H1 (cell line): Measurements from ENCODE around the gene FOXG1. TPM values are rescaled to one million over a fixed set of nuclear protein-coding genes. Genes with fewer than 3 reads are reported as not detected.
A peak's percentile ranks its signal among the peaks of the same experiment; 100 is the strongest.

Experiments
- CTCF ChIA-PET: fragments of 300-600 bp; sonication (Branson Sonifier 250); formaldehyde crosslinking; loops from one replicate; lab custom pipeline; 2021; ENCODE audit not compliant: partially characterized antibody; lab: Charles Lee
- POLR2A ChIA-PET: fragments of 300-600 bp; sonication (Branson Sonifier 250); formaldehyde crosslinking; loops from one replicate; lab custom pipeline; 2021; ENCODE audit warnings: inconsistent platforms; ENCODE audit not compliant: partially characterized antibody; lab: Charles Lee
- DNase-seq, 2 experiments: peaks; one replicate each; pipeline versions ENCODE4 v3.0.0 to v3.0.0-alpha.2; 2010 to 2022; ENCODE audit warnings: low spot score in 2 of 2, low read depth in 1 of 2, mixed read lengths in 1 of 2
- FAIRE-seq: peaks from 2 replicates; lab custom pipeline; 2011; peaks lifted over from hg19 to GRCh38; lab: Jason Lieb, UNC
- H2AFZ ChIP-seq: 2 replicates; pipeline ENCODE4 v1.8.1; 2012; ENCODE audit warnings: low read length, inconsistent platforms
- H2AK5ac ChIP-seq: 2 replicates; pipeline ENCODE4 v1.6.1; 2013; ENCODE audit warnings: low read depth, low read length
- H2BK120ac ChIP-seq: replicated peaks from 2 replicates; pipeline ENCODE3; 2013; ENCODE audit warnings: low read depth, low read length, inconsistent platforms
- H2BK12ac ChIP-seq: 2 replicates; pipeline ENCODE4 v1.6.1; 2013; ENCODE audit warnings: low read depth, low read length
- H2BK15ac ChIP-seq: 2 replicates; pipeline ENCODE4 v1.6.1; 2013; ENCODE audit warnings: low read length
- H2BK20ac ChIP-seq: 2 replicates; pipeline ENCODE4 v1.6.1; 2013; ENCODE audit warnings: low read length
- H2BK5ac ChIP-seq: 2 replicates; pipeline ENCODE4 v1.6.1; 2013; ENCODE audit warnings: low read depth, low read length
- H3K14ac ChIP-seq: 2 replicates; pipeline ENCODE4 v1.6.1; 2013; ENCODE audit warnings: inconsistent platforms; ENCODE audit not compliant: insufficient read length
- H3K18ac ChIP-seq: 2 replicates; pipeline ENCODE4 v1.6.1; 2013; ENCODE audit warnings: low read length; ENCODE audit errors: extremely low read depth
- H3K23ac ChIP-seq: 2 replicates; pipeline ENCODE4 v1.6.1; 2013; ENCODE audit warnings: inconsistent platforms; ENCODE audit not compliant: insufficient read length
- H3K23me2 ChIP-seq: 2 replicates; pipeline ENCODE4 v1.6.1; 2013; ENCODE audit warnings: low read depth, low read length
- H3K27ac ChIP-seq: 2 replicates; pipeline ENCODE4 v1.6.1; 2011; ENCODE audit warnings: low read depth, low read length, inconsistent platforms
- H3K27me3 ChIP-seq, 4 experiments: replicated peaks in 1 of 4; 1 replicate in 1 of 4; 2 replicates in 3 of 4; pipeline versions ENCODE4 v1.6.1 to v1.8.1; 2011 to 2013; ENCODE audit warnings: low read length in 3 of 4, mild to moderate bottlenecking in 3 of 4, inconsistent platforms in 2 of 4, mixed read lengths in 2 of 4, moderate library complexity in 1 of 4; ENCODE audit not compliant: control insufficient read depth in 3 of 4, insufficient read depth in 3 of 4; ENCODE audit errors: extremely low read depth in 1 of 4
- H3K36me3 ChIP-seq, 4 experiments: 2 replicates each; pipeline versions ENCODE4 v1.6.1 to v1.8.1; 2011 to 2013; ENCODE audit warnings: mild to moderate bottlenecking in 4 of 4, low read length in 3 of 4, moderate library complexity in 2 of 4, control low read depth in 1 of 4, inconsistent platforms in 1 of 4; ENCODE audit not compliant: insufficient read depth in 4 of 4, control insufficient read depth in 2 of 4
- H3K4ac ChIP-seq: replicated peaks from 2 replicates; pipeline ENCODE3; 2013; ENCODE audit warnings: low read length, low read depth, mixed read lengths, inconsistent platforms; ENCODE audit not compliant: insufficient read length
- H3K4me1 ChIP-seq, 4 experiments: replicated peaks in 1 of 4; 1 replicate in 1 of 4; 2 replicates in 3 of 4; pipeline versions ENCODE4 v1.6.1 to v1.8.1; 2011 to 2013; ENCODE audit warnings: low read length in 3 of 4, inconsistent platforms in 2 of 4, mixed read lengths in 1 of 4; ENCODE audit not compliant: insufficient read depth in 4 of 4, control insufficient read depth in 3 of 4
- H3K4me2 ChIP-seq, 2 experiments: 2 replicates each; pipeline versions ENCODE4 v1.6.1 to v1.8.1; 2011 to 2013; ENCODE audit warnings: low read depth in 2 of 2, low read length in 2 of 2, control low read depth in 1 of 2, inconsistent platforms in 1 of 2, mild to moderate bottlenecking in 1 of 2; ENCODE audit not compliant: insufficient read depth in 1 of 2
- H3K4me3 ChIP-seq, 4 experiments: fragments of 200-600, 300-600 bp in 1 of 4; sonication (generic), shearing (Covaris generic), sonication (Bioruptor Twin) in 1 of 4; 2 replicates each; pipeline versions ENCODE4 v1.5.1 to v1.8.1; 2011 to 2016; ENCODE audit warnings: low read length in 4 of 4, low read depth in 3 of 4, control low read depth in 2 of 4, inconsistent platforms in 2 of 4, mild to moderate bottlenecking in 2 of 4, mixed read lengths in 1 of 4, moderate library complexity in 1 of 4; ENCODE audit not compliant: insufficient read depth in 2 of 4; ENCODE audit errors: extremely low read depth in 1 of 4
- H3K56ac ChIP-seq: replicated peaks from 2 replicates; pipeline ENCODE3; 2013; ENCODE audit warnings: low read depth, mild to moderate bottlenecking, mixed read lengths, low read length, inconsistent platforms; ENCODE audit not compliant: insufficient read length
- H3K79me1 ChIP-seq: 2 replicates; pipeline ENCODE4 v1.6.1; 2013; ENCODE audit warnings: low read depth, low read length, control low read depth
- H3K79me2 ChIP-seq, 2 experiments: 2 replicates each; pipeline versions ENCODE4 v1.6.1 to v1.8.1; 2012 to 2013; ENCODE audit warnings: low read length in 2 of 2, mild to moderate bottlenecking in 2 of 2, inconsistent platforms in 1 of 2; ENCODE audit not compliant: insufficient read depth in 2 of 2, control insufficient read depth in 1 of 2
- H3K9ac ChIP-seq, 4 experiments: replicated peaks in 1 of 4; 1 replicate in 1 of 4; 2 replicates in 3 of 4; pipeline versions ENCODE4 v1.6.1 to v1.8.1; 2011 to 2013; ENCODE audit warnings: low read depth in 3 of 4, low read length in 3 of 4, control low read depth in 2 of 4, mild to moderate bottlenecking in 2 of 4, moderate library complexity in 2 of 4, inconsistent platforms in 1 of 4; ENCODE audit errors: extremely low read depth in 1 of 4
- H3K9me3 ChIP-seq, 2 experiments: 2 replicates each; pipeline versions ENCODE4 v1.6.1 to v1.8.1; 2012 to 2013; ENCODE audit warnings: mild to moderate bottlenecking in 2 of 2, moderate library complexity in 2 of 2, control low read depth in 1 of 2, inconsistent platforms in 1 of 2, low read depth in 1 of 2, low read length in 1 of 2, mixed read lengths in 1 of 2; ENCODE audit not compliant: insufficient read depth in 2 of 2
- H4K20me1 ChIP-seq, 2 experiments: replicated peaks in 1 of 2; 2 replicates each; pipeline versions ENCODE3 to v1.8.1; 2011 to 2013; ENCODE audit warnings: inconsistent platforms in 2 of 2, low read length in 2 of 2, mild to moderate bottlenecking in 1 of 2; ENCODE audit not compliant: insufficient read depth in 2 of 2, control insufficient read depth in 1 of 2
- H4K5ac ChIP-seq: 2 replicates; pipeline ENCODE4 v1.6.1; 2013; ENCODE audit warnings: low read length, low read depth, mixed read lengths, inconsistent platforms; ENCODE audit not compliant: insufficient read length
- H4K8ac ChIP-seq: 2 replicates; pipeline ENCODE4 v1.8.0; 2013; ENCODE audit warnings: mild to moderate bottlenecking, moderate library complexity, low read length, inconsistent platforms; ENCODE audit not compliant: insufficient read depth; ENCODE audit errors: extremely low read depth
- H4K91ac ChIP-seq: replicated peaks from 2 replicates; pipeline ENCODE3; 2013; ENCODE audit warnings: low read length, mixed read lengths, inconsistent platforms; ENCODE audit not compliant: insufficient read length
- FOSL1 ChIP-seq: IDR thresholded peaks from 2 replicates; pipeline ENCODE4 v1.6.1; 2011; ENCODE audit warnings: mild to moderate bottlenecking, low read depth, low read length, moderate library complexity; ENCODE audit not compliant: insufficient read depth
- GABPA ChIP-seq: IDR thresholded peaks from 2 replicates; pipeline ENCODE4 v1.6.1; 2011; ENCODE audit warnings: mild to moderate bottlenecking, low read length, moderate library complexity, borderline replicate concordance; ENCODE audit not compliant: insufficient read depth
- JUND ChIP-seq: IDR thresholded peaks from 2 replicates; pipeline ENCODE4 v1.6.1; 2011; ENCODE audit warnings: mild to moderate bottlenecking, improper control_type of control experiment, low read length
- KDM1A ChIP-seq: fragments of 200-600, 300-600 bp; sonication (generic); IDR thresholded peaks from 2 replicates; pipeline ENCODE4 v1.7.1; 2016; ENCODE audit warnings: mild to moderate bottlenecking, low read length, borderline replicate concordance
- NRF1 ChIP-seq: IDR thresholded peaks from 2 replicates; pipeline ENCODE4 v1.6.1; 2011; ENCODE audit warnings: mild to moderate bottlenecking, low read depth, low read length, improper control_type of control experiment
- PHF8 ChIP-seq: fragments of 200-600 bp; sonication (generic); conservative IDR thresholded peaks from 2 replicates; pipeline ENCODE4 v1.7.1; 2012; ENCODE audit warnings: low read depth, mild to moderate bottlenecking, inconsistent platforms, low read length, moderate library complexity
- POLR2A ChIP-seq, 2 experiments: IDR thresholded peaks; 1 replicate in 1 of 2; 2 replicates in 1 of 2; pipeline ENCODE4 v1.6.1; 2011; ENCODE audit warnings: low read depth in 2 of 2, low read length in 2 of 2, mild to moderate bottlenecking in 2 of 2; ENCODE audit errors: control extremely low read depth in 1 of 2
- POLR2AphosphoS5 ChIP-seq: IDR thresholded peaks from 2 replicates; pipeline ENCODE4 v1.6.1; 2011; ENCODE audit warnings: low read depth, low read length
- POU5F1 ChIP-seq: IDR thresholded peaks from 2 replicates; pipeline ENCODE4 v1.6.1; 2011; ENCODE audit warnings: low read depth, mild to moderate bottlenecking, low read length, moderate library complexity
- RXRA ChIP-seq: IDR thresholded peaks from 2 replicates; pipeline ENCODE4 v1.6.1; 2011; ENCODE audit warnings: low read depth, mild to moderate bottlenecking, low read length, moderate library complexity; ENCODE audit not compliant: insufficient read depth
- SAP30 ChIP-seq: fragments of 300-600 bp; sonication (generic); IDR thresholded peaks from 2 replicates; pipeline ENCODE4 v1.7.1; 2012; ENCODE audit warnings: low read length, moderate library complexity, mild to moderate bottlenecking, inconsistent platforms; ENCODE audit not compliant: insufficient read depth, insufficient replicate concordance
- SRF ChIP-seq: IDR thresholded peaks from 2 replicates; pipeline ENCODE4 v1.6.1; 2011; ENCODE audit warnings: mild to moderate bottlenecking, low read depth, low read length, moderate library complexity
- ZNF274 ChIP-seq: IDR thresholded peaks from 2 replicates; pipeline ENCODE4 v1.7.0; 2012; ENCODE audit warnings: low read length, borderline replicate concordance; ENCODE audit errors: extremely low read depth
- whole genome bisulfite sequencing, 2 experiments: shearing (Covaris generic) in 1 of 2; methylation state at CpG; one replicate each; pipeline versions ENCODE4 v1.1.6 to v1.1.7; 2013 to 2015; ENCODE audit warnings: low lambda C conversion rate in 2 of 2, mixed read lengths in 2 of 2, inconsistent platforms in 1 of 2, low coverage in 1 of 2, missing lambda C conversion rate in 1 of 2; ENCODE audit not compliant: insufficient replicate concordance in 2 of 2, insufficient coverage in 1 of 2, insufficient read length in 1 of 2; ENCODE audit errors: extremely low coverage in 1 of 2, missing lambda C conversion rate in 1 of 2; 5-methylcytosine and 5-hydroxymethylcytosine counted together
- polyA plus RNA-seq, 7 experiments: library from polyadenylated mRNA; depleted of rRNA in 3 of 7; stranded (reverse) in 5 of 7; unstranded in 2 of 7; fragments of >200 nt in 5 of 7; fragments of 200-250 nt in 2 of 7; gene quantifications; 1 replicate in 5 of 7; 2 replicates in 1 of 7; 4 replicates in 1 of 7; pipeline versions ENCODE4 v1.2.1 to v1.2.3, GENCODE V29; 2011 to 2013; ENCODE audit warnings: missing spikeins in 2 of 7, mixed read lengths in 2 of 7
- total RNA-seq: library from RNA; stranded (reverse); fragmentation: NEBNext Ultra II Directional; extraction: Animal tissue kit (Norgen Biotek cat#: 25700); gene quantifications from 2 replicates; pipeline ENCODE4 v1.2.1, GENCODE V29; 2021

The FOXG1 gene
- total and polyA plus RNA-seq, 2 of the 8 experiments (the other 6 are each of a cell fraction or from before 2014, with no cell fraction given) = 0.03 to 0.24 TPM

GRCh38 chr14:28765831-28766468 is 637 bp upstream of the FOXG1 start:
- no peak overlapping the region for H3K14ac ChIP-seq
- H3K9me3 ChIP-seq = no peaks in the 10 kb centered on the region; a peak in 1 of 4 replicates
- H3K56ac ChIP-seq = peak overlapping the region; percentile 72
- no peak overlapping the region for H2BK15ac ChIP-seq
- H2AFZ ChIP-seq = peak overlapping the region; percentile 93; the same call in 1 of the 2 replicates
- no peak overlapping the region for H4K91ac ChIP-seq
- H2BK20ac ChIP-seq = no peak overlapping the region; the same call in 1 of the 2 replicates
- DNase-seq = peak in 1 of 2 experiments; percentile 74
- H3K9ac ChIP-seq = no peak overlapping the region
- no peak overlapping the region for H2BK5ac ChIP-seq
- H3K4me1 ChIP-seq = peaks cover 2 to 17% (median 8%) of the 10 kb centered on the region in 4 experiments; a peak in 3 of 7 replicates
- peak overlapping the region; percentile 71 for H3K18ac ChIP-seq
- no peaks in the 10 kb centered on the region; a peak in 1 of 8 replicates for H3K36me3 ChIP-seq
- peaks cover 57 to 85% (median 75%) of the 10 kb centered on the region in 4 experiments for H3K27me3 ChIP-seq
- H2AK5ac ChIP-seq = no peak overlapping the region
- ChIA-PET CTCF (interaction anchor here (0.5 to 6.7 kb wide), 5 partner anchors 10 to 756 kb away, joined by 3 to 63 read pairs (median 5); no protein-coding TSS in a partner anchor), POLR2A (interaction anchor here (1.7 to 2.4 kb wide), 2 partner anchors 10 to 19 kb away, joined by 4 to 11 read pairs; no protein-coding TSS in a partner anchor)
- FAIRE-seq = no peak
- H4K20me1 ChIP-seq = peaks cover 12 to 16% of the 10 kb centered on the region in 2 experiments
- 2% methylated on average over 25 of the region's 33 CpGs; no CpG with 5 or more reads in 1 of the 2 experiments for WGBS, 2 experiments
- no peak overlapping the region for H3K4ac ChIP-seq
- H3K79me1 ChIP-seq = no peaks in the 10 kb centered on the region
- H3K23me2 ChIP-seq = peaks cover 17% of the 10 kb centered on the region
- H2BK12ac ChIP-seq = peak overlapping the region; percentile 88
- H3K4me2 ChIP-seq = peak overlapping the region; percentile 79 to 89
- peak overlapping the region; percentile 46 to 79 (median 58) for H3K4me3 ChIP-seq
- H3K79me2 ChIP-seq = no peaks in the 10 kb centered on the region
- no peak overlapping the region for H2BK120ac ChIP-seq
- no peak overlapping the region for H3K23ac ChIP-seq
- H3K27ac ChIP-seq = no peak overlapping the region
- H4K5ac ChIP-seq = no peak overlapping the region
- H4K8ac ChIP-seq = no peak overlapping the region
- no peak for TF ChIP-seq FOSL1
- TF ChIP-seq POLR2A (IDR thresholded peaks at IDR 0.05; ENCODE audit: control extremely low read depth in 1 of 2, low read depth in 2 of 2, low read length in 2 of 2) = no peak
- no peak for TF ChIP-seq ZNF274
- no peak for TF ChIP-seq POLR2AphosphoS5
- TF ChIP-seq PHF8 = no peak
- no peak for TF ChIP-seq NRF1
- TF ChIP-seq POU5F1 = no peak
- TF ChIP-seq KDM1A = no peak
- no peak for TF ChIP-seq SRF
- TF ChIP-seq GABPA = no peak
- TF ChIP-seq SAP30 = no peak
- TF ChIP-seq RXRA = no peak
- no peak for TF ChIP-seq JUND
